Measurements from ENCODE around the gene ADCY10. TPM values are rescaled to one million over a fixed set of nuclear protein-coding genes. Genes with fewer than 3 reads are reported as not detected.

ADCY10 gene
- total and polyA plus RNA-seq, 2 of the 8 experiments (the other 6 are each of a cell fraction or from before 2014, with no cell fraction given): 0.02 TPM; not detected in 1

DNA sequence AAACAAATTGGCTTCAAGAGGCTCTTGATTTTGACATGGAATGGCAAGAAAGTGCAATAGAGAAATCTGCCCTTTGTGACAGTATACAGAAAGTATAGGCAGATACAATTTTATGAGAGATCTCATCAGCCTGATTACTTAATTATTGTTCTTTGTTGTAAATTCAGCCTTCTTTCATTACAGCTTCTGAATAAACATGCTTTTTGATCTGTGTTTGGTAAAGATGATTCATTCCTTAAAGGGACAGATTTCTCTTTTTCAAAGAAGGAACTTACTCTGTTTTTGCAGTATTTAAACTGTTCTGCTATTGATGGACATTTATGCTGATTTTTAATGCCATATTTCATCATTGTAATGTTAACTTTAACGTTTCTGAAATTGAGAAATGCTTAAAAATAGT, 36.6 kb upstream of the ADCY10 start:
- Histone ChIP-seq H3K56ac (replicated peaks; ENCODE audit: insufficient read length, low read depth, low read length) (no peak overlapping the region), H3K4ac (replicated peaks; ENCODE audit: insufficient read length, low read depth, low read length) (no peak overlapping the region), H3K14ac (ENCODE audit: insufficient read length) (no peak overlapping the region), H3K23ac (ENCODE audit: insufficient read length) (no peak overlapping the region), H4K5ac (ENCODE audit: insufficient read length, low read depth, low read length) (no peak overlapping the region), H3K4me2 (ENCODE audit: insufficient read depth in 1 of 2, low read depth in 2 of 2, low read length in 2 of 2) (no peak overlapping the region), H2AFZ (ENCODE audit: low read length) (no peak overlapping the region), H4K8ac (ENCODE audit: extremely low read depth, insufficient read depth, low read length) (no peak overlapping the region), H2BK12ac (ENCODE audit: low read depth, low read length) (no peak overlapping the region), H3K23me2 (ENCODE audit: low read depth, low read length) (no peaks in the 10 kb centered on the region), H3K79me1 (ENCODE audit: low read depth, low read length) (no peaks in the 10 kb centered on the region), H3K27me3 (replicated peaks in 1 of 4; ENCODE audit: control insufficient read depth in 3 of 4, extremely low read depth in 1 of 4, insufficient read depth in 3 of 4, low read length in 3 of 4) (no peaks in the 10 kb centered on the region), H3K18ac (ENCODE audit: extremely low read depth, low read length) (no peak overlapping the region), H3K79me2 (ENCODE audit: control insufficient read depth in 1 of 2, insufficient read depth in 2 of 2, low read length in 2 of 2) (peaks cover 0 to 59% of the 10 kb centered on the region in 2 experiments; a peak in 3 of 4 replicates), H2BK120ac (replicated peaks; ENCODE audit: low read depth, low read length) (no peak overlapping the region), H2BK15ac (ENCODE audit: low read length) (no peak overlapping the region), H3K4me1 (replicated peaks in 1 of 4; ENCODE audit: control insufficient read depth in 3 of 4, insufficient read depth in 4 of 4, low read length in 3 of 4) (no peaks in the 10 kb centered on the region), H3K9me3 (ENCODE audit: insufficient read depth in 2 of 2, low read depth in 1 of 2, low read length in 1 of 2) (no peaks in the 10 kb centered on the region), H3K27ac (ENCODE audit: low read depth, low read length) (no peak overlapping the region), H3K36me3 (ENCODE audit: control insufficient read depth in 2 of 4, insufficient read depth in 4 of 4, low read length in 3 of 4) (peaks cover 0 to 30% (median 6%) of the 10 kb centered on the region in 4 experiments; a peak in 4 of 8 replicates), H3K4me3 (ENCODE audit: extremely low read depth in 1 of 4, insufficient read depth in 2 of 4, low read depth in 3 of 4, low read length in 4 of 4) (no peak overlapping the region), H3K9ac (replicated peaks in 1 of 4; ENCODE audit: extremely low read depth in 1 of 4, low read depth in 3 of 4, low read length in 3 of 4) (no peak overlapping the region), H2AK5ac (ENCODE audit: low read depth, low read length) (no peak overlapping the region), H4K20me1 (replicated peaks in 1 of 2; ENCODE audit: control insufficient read depth in 1 of 2, insufficient read depth in 2 of 2, low read length in 2 of 2) (no peaks in the 10 kb centered on the region), H4K91ac (replicated peaks; ENCODE audit: insufficient read length, low read length) (no peak overlapping the region), H2BK20ac (ENCODE audit: low read length) (no peak overlapping the region), H2BK5ac (ENCODE audit: low read depth, low read length) (no peak overlapping the region)
- no peak for DNase-seq (ENCODE audit: low read depth in 1 of 2, low spot score in 2 of 2)
- ChIA-PET CTCF (ENCODE audit: partially characterized antibody) (no interaction called here), POLR2A (ENCODE audit: partially characterized antibody) (no interaction called here)
- TF ChIP-seq POLR2AphosphoS5 (IDR thresholded peaks at IDR 0.05; ENCODE audit: low read depth, low read length): no peak
- TF ChIP-seq CHD1 (IDR thresholded peaks at IDR 0.05; ENCODE audit: low read depth, low read length): no peak
- TF ChIP-seq CTBP2 (IDR thresholded peaks at IDR 0.05; ENCODE audit: borderline replicate concordance, insufficient read depth, insufficient read length, low read length): no peak
- TF ChIP-seq, protein P1, sequence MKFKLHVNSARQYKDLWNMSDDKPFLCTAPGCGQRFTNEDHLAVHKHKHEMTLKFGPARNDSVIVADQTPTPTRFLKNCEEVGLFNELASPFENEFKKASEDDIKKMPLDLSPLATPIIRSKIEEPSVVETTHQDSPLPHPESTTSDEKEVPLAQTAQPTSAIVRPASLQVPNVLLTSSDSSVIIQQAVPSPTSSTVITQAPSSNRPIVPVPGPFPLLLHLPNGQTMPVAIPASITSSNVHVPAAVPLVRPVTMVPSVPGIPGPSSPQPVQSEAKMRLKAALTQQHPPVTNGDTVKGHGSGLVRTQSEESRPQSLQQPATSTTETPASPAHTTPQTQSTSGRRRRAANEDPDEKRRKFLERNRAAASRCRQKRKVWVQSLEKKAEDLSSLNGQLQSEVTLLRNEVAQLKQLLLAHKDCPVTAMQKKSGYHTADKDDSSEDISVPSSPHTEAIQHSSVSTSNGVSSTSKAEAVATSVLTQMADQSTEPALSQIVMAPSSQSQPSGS (IDR thresholded peaks at IDR 0.05; ENCODE audit: low read length): no peak
- no peak for TF ChIP-seq POLR2A (IDR thresholded peaks at IDR 0.05; ENCODE audit: control extremely low read depth in 1 of 2, low read depth in 2 of 2, low read length in 2 of 2)
- TF ChIP-seq RNF2 (IDR thresholded peaks at IDR 0.05; ENCODE audit: borderline replicate concordance, low read depth, low read length, missing control alignments, poor library complexity, severe bottlenecking): no peak
- TF ChIP-seq, protein P2, sequence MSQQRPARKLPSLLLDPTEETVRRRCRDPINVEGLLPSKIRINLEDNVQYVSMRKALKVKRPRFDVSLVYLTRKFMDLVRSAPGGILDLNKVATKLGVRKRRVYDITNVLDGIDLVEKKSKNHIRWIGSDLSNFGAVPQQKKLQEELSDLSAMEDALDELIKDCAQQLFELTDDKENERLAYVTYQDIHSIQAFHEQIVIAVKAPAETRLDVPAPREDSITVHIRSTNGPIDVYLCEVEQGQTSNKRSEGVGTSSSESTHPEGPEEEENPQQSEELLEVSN (IDR thresholded peaks at IDR 0.05): no peak
- no peak for FAIRE-seq
- WGBS, 2 experiments (ENCODE audit: extremely low coverage in 1 of 2, insufficient coverage in 1 of 2, insufficient read length in 1 of 2, insufficient replicate concordance in 2 of 2, low coverage in 1 of 2, low lambda C conversion rate in 2 of 2, missing lambda C conversion rate in 1 of 2): 85% methylated on average over 1 of the region's 1 CpG; no CpG with 5 or more reads in 1 of the 2 experiments
